Neutrophil (primary cell): ENCODE measurements around the gene NFIA.

Experiments
- H3K27ac ChIP-seq: fragments of 200-600 bp; sonication (generic); 2 replicates; pipeline ENCODE4 v1.5.1; 2016; ENCODE audit warnings: mild to moderate bottlenecking, moderate library complexity
- H3K27me3 ChIP-seq: fragments of 200-600 bp; sonication (generic); 2 replicates; pipeline ENCODE4 v1.6.0; 2016; ENCODE audit warnings: mild to moderate bottlenecking
- H3K36me3 ChIP-seq: fragments of 200-600 bp; sonication (generic); 2 replicates; pipeline ENCODE4 v1.5.1; 2017
- H3K4me1 ChIP-seq, 2 experiments: fragments of 200-600 bp in 1 of 2; sonication (generic) in 1 of 2; 1 replicate in 1 of 2; 2 replicates in 1 of 2; pipeline versions ENCODE4 v1.5.1 to v1.6.1; 2013 to 2016; ENCODE audit warnings: low read depth in 1 of 2, low read length in 1 of 2, mild to moderate bottlenecking in 1 of 2, moderate library complexity in 1 of 2; ENCODE audit not compliant: control insufficient read depth in 1 of 2, insufficient read depth in 1 of 2
- H3K4me3 ChIP-seq, 2 experiments: fragments of 200-600 bp in 1 of 2; sonication (generic) in 1 of 2; 1 replicate in 1 of 2; 2 replicates in 1 of 2; pipeline ENCODE4 v1.5.1; 2013 to 2016; ENCODE audit warnings: low read depth in 1 of 2, low read length in 1 of 2, mild to moderate bottlenecking in 1 of 2, moderate library complexity in 1 of 2
- H3K9me3 ChIP-seq: fragments of 200-600 bp; sonication (generic); 2 replicates; pipeline ENCODE4 v1.5.1; 2016
- CTCF ChIP-seq: fragments of 200-600 bp; sonication (generic); IDR thresholded peaks from 2 replicates; pipeline ENCODE4 v1.5.1; 2016; ENCODE audit warnings: antibody characterized with exemption

NFIA gene

DNA sequence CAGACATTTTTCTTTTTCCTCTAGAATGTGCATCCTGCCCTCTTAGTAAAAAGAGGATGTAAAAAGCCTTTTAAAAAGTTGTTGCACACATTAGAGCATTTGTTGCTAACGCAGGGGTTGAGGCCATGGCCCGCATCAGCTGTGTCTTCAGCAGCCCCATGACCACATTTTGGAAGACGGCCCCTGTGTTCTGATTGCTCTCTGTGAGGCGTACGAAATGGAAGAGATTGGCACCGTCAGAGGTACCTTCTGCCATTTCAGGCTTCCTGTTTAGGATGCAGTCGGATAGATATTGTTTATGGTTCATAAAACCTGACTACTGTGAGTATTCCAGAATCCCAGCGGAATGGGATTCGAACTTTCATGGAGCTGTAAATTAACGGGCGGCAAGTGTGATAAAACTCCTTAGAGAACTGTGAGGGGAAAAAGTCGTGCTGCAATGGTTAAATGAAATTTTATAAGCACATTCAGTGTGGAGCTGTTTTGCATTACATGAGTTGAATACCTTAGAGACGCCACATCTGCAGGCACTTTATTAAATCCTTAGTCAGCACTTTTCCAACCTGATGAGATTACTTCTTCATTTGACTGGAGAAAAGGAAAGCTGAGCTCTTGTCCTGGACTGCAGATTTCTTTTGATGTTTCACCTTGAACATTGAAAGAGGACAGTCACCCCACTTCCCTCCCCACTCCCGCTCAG is 368.7 kb downstream of the NFIA start:
- H3K27ac ChIP-seq, result no peak overlapping the region
- TF ChIP-seq CTCF, result no peak
- H3K27me3 ChIP-seq, result no peaks in the 10 kb centered on the region
- no peak overlapping the region for H3K4me3 ChIP-seq
- no peaks in the 10 kb centered on the region for H3K36me3 ChIP-seq
- H3K9me3 ChIP-seq, result no peaks in the 10 kb centered on the region
- peaks cover 0 to 20% of the 10 kb centered on the region in 2 experiments for H3K4me1 ChIP-seq

GRCh38 chr1:61451572-61451968 is 369.2 kb downstream of the NFIA start:
- no peak for TF ChIP-seq CTCF
- Histone ChIP-seq H3K9me3 (no peaks in the 10 kb centered on the region), H3K4me3 (no peak overlapping the region), H3K27ac (no peak overlapping the region), H3K4me1 (peaks cover 0 to 20% of the 10 kb centered on the region in 2 experiments), H3K36me3 (no peaks in the 10 kb centered on the region), H3K27me3 (no peaks in the 10 kb centered on the region)

DNA sequence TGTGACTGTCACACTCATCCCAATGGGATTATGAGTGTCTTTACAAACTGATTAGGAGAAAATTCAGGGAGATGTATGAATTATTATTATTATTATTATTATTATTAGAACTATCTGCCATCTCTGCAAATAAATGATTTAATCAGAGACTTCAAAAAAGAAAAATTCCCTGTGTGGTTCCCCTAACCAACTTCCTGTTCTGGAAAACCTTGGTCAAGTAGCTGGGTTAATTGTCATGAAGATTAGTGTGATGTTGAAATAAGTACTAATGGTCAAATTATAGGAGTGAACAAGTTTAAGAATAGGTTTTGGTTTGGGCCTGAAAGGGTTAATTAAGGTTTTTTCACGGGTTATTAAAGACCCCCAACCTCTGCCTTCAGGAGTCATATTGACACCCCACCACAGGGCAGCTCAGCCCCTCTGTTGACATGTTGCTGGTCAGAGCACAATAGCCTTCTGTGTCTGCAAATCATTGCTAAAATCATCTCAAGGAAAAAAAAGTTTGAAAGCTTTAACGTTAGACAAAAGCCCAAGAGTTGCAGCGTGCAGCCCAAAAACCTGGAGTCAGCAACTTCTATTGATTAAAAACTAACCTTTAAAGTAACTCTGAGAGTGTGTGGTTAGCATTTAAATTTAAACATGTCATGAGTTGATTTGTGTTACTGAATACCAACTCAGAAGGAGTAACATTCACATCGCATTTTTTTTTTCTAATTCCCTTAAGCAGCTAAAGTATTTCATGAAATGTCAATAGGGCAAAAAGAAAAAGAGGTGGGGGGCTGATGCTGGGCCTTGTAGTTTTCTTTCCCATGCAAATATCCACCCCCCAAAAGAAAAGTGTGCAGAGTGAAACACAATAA is 370.0 kb downstream of the NFIA start:
- no peaks in the 10 kb centered on the region for H3K36me3 ChIP-seq
- no peaks in the 10 kb centered on the region for H3K9me3 ChIP-seq
- H3K4me3 ChIP-seq, result no peak overlapping the region
- no peak overlapping the region for H3K27ac ChIP-seq
- H3K27me3 ChIP-seq, result no peaks in the 10 kb centered on the region
- no peak for TF ChIP-seq CTCF
- H3K4me1 ChIP-seq, result peaks cover 0 to 20% of the 10 kb centered on the region in 2 experiments

DNA sequence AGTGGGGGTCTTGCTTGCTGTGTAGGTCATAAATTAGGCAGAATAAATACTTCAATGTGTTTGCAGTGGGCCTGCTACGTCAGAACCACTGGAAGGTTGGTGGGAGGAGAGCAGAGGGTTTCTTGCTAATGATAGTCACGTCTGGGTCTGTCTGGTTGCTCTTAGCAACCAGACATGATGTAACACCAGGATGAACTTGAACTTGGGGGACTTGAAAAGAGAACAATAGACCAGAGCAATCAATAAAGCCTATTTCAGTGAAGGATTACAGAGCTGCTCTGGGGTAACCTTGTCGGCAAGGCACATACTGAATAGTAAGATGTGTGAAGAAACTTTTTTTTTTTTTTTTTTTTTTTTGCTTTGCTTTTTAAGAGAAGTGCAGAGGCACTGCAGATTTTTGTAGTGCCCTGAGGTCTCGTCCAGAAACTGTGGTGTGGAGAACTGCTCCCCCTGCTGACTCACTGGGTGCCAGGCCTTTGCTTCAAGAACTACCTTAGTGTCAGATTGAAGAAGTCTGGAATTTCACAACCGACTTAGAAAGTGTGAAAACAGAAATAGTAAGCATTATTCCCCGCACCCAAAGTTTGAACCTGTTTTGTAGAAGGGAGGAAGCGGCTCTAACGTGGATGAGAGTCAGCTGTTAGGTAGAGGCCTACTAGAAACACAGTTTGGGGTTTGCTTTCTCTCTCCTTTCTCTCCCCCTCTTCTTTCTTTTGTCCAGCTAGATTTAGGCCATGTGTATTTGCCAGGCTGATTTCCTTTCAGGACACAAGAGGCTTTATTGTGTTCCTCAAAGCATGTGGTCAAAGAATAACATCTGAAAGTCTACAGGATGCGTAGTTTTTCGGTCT is 371.0 kb downstream of the NFIA start:
- H3K9me3 ChIP-seq, result no peaks in the 10 kb centered on the region
- H3K27me3 ChIP-seq, result no peaks in the 10 kb centered on the region
- peaks cover 0 to 25% of the 10 kb centered on the region in 2 experiments for H3K4me1 ChIP-seq
- H3K27ac ChIP-seq, result peak overlapping the region; percentile 36
- H3K4me3 ChIP-seq, result no peak overlapping the region
- TF ChIP-seq CTCF, result no peak
- H3K36me3 ChIP-seq, result no peaks in the 10 kb centered on the region

GRCh38 chr1:61455400-61455799 is 373.0 kb downstream of the NFIA start:
- Histone ChIP-seq H3K27me3 (no peaks in the 10 kb centered on the region), H3K9me3 (no peaks in the 10 kb centered on the region), H3K4me3 (no peak overlapping the region), H3K36me3 (no peaks in the 10 kb centered on the region), H3K27ac (no peak overlapping the region), H3K4me1 (peaks cover 0 to 22% of the 10 kb centered on the region in 2 experiments)
- no peak for TF ChIP-seq CTCF
